Measurements from ENCODE around the gene IL17REL.
"Not testable (repeated sequence)": the region's sequence is repeated elsewhere in the genome, so short reads cannot be mapped to it uniquely, and the experiment has no call there.

DNA sequence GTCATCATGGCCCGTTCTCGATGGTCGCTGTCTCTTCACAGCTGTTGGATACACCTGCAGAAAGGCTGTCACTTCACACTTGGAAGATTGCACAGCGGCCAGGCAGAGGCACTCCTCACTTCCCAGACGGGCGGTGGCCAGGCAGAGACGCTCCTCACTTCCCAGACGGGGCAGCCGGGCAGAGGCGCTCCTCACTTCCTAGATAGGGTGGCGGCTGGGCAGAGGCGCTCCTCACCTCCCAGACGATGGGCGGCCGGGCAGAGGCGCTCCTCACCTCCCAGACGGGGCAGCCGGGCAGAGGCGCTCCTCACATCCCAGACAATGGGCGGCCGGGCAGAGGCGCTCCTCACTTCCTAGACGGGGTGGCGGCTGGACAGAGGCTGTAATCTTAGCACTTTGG is 22.7 kb downstream of the IL17REL start:
- not testable (repeated sequence) for TF ChIP-seq POLR2A, SPI1, POLR2AphosphoS5, TAF1 (IDR thresholded peaks at IDR 0.05; ENCODE audit: low read depth, low read length)
